OCI-LY3 (cell line): ENCODE results near the gene DTX3L.

Experiments used
- CTCF ChIP-seq: fragments of 200-600, 300-600 bp; sonication (generic); IDR thresholded peaks from 2 replicates; pipeline ENCODE4 v1.5.1; 2014; ENCODE audit warnings: antibody characterized with exemption, low read length, low read depth
- EZH2phosphoT487 ChIP-seq: fragments of 200-600 bp; shearing (Covaris generic); IDR thresholded peaks from 2 replicates; pipeline ENCODE4 v1.6.1; 2018; ENCODE audit warnings: antibody characterized with exemption, mixed run types, low read depth

GRCh38 chr3:122615303-122615702 lies 51.2 kb downstream of the DTX3L start:
- TF ChIP-seq CTCF (no peak), EZH2phosphoT487 (no peak)
